ENCODE results near the gene SGO2.
"Not testable (repeated sequence)": the region's sequence is repeated elsewhere in the genome, so short reads cannot be mapped to it uniquely, and the experiment has no call there.

Gene SGO2

GRCh38 chr2:200625958-200626363 lies 100.0 kb downstream of the SGO2 start:
- DNase-seq, result no peak

GRCh38 chr2:200627110-200627770 lies 101.2 kb downstream of the SGO2 start:
- no peak for DNase-seq

GRCh38 chr2:200628461-200628860 lies 102.5 kb downstream of the SGO2 start:
- DNase-seq, result not testable (repeated sequence)

GRCh38 chr2:200631287-200631686 lies 105.3 kb downstream of the SGO2 start:
- no peak for DNase-seq

Measured in OCI-M1 (cell line).